DMS79 (cell line): Measurements from ENCODE around the gene SMIM23.
"Not testable (repeated sequence)": the region's sequence is repeated elsewhere in the genome, so short reads cannot be mapped to it uniquely, and the experiment has no call there.

Experiments used
- DNase-seq: peaks from one replicate; lab custom pipeline; 2025; lab: John Stamatoyannopoulos, UW

SMIM23 gene

DNA sequence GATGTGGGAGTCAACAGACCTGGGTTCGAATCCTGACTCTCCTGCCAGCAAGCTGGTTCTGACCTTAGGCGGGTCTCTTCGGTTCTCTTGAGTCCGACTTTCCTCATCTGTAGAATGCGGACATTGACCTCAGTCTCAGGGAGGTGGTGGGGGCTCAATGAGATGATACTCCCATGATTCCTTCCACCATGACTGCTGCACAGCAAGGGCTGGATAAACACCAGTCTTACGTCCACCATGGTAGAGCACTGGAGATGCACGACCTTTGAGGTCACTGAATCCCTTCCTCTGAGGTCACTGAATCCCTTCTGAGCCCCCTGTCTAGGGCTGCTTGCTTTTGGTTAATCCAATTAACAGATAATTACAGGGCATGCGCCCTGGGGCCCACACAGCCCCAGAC is 12.5 kb upstream of the SMIM23 start:
- DNase-seq: no peak

DNA sequence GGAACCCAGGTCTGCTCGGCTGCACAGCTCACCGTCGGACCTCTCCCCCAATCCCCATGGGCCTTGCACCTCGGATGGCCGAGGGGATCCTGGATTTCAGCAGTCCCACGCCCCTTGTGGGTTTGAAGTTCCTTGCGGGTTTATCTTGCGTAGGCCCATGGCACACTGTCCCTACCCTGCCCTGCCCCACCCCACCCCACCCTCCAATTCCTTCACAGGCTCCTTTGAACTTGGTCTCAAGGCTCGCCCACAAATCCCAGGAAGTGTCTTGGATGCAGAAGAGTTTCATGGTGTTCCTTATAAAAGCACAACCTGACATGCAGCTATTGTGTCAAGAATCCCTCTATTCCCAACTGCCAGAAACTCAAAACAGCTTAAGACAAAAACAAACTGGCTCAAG is 11.2 kb upstream of the SMIM23 start:
- DNase-seq: no peak

DNA sequence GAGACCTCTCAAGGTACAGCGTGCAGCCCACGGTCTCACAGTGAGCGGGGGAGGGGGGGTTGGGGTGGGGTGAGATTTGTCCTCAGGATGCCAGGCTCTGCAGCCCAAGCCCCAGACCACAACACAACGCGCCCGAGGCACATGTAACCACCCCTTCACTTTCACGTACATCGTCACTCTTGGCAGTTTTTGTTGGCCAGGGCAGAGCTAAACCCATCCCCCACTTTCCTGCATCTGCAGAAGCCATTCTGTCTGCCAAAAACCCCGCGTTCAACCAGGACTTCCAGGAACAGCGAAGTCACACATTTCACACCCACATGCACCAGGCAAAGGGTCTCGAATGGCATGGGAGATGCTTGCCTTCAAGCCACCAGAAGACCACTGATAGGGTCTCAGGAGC is 9.4 kb upstream of the SMIM23 start:
- no peak for DNase-seq

DNA sequence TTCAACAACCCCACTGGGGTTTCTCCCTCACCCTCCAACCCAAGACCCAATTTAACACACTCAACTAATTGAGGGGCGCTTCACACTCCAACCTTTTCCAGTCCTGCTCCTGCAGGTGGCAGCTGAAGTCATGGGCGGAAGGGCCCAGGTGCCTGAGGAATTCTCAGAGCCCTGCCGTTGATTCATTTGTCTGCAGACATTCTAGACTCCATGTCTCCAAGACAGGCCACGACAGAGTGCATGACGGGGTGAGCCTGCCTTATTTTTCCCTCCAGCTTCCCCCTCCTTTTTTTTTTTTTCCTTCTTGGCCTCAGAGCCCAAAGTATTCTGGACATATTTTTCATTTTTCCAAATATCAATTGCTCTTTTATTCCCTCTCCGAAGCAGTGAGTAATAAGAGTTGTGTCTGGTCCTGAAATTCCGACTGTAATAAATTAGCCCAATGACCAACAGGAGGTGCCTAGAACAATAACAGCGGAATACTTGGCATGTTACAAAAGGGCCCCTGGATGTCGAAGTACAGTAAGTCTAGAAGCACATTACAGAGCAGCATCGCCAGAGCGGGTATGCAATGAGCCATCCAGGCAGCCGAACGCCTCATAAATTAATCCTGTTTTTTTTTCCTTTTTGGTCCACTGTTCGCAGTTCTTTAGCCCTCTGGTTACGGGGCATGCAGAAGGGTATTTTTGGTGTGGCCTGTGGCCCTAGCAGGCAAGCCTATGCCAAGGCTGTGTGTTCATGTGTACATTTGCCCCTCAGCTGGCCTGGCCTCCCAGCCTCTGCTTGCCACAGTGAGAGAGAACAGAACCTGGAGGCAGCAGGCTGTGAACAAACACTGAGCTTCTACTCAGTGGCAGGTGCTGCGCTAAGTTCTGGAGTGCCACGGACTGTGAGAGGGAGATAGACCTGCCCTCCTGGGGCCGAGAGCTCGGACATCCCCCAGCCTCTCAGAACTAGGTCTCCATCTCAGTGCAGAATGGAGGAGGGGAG is 8.6 kb upstream of the SMIM23 start:
- DNase-seq: no peak

DNA sequence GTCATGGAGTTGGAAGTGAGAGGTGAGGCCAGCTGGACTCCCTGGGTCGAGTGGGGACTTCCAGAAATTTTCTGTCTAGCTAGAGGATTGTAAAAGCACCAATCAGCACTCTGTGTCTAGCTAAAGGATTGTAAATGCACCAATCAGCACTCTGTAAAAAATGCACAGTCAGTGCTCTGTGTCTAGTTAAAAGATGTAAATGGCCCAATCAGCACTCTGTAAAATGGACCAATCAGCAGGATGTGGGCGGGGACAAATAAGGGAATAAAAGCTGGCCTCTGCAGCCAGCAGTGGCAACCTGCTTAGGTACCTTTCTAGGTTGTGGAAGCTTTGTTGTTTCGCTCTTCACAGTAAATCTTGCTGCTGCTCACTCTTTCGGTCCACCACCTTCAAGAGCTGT is 3.9 kb upstream of the SMIM23 start:
- not testable (repeated sequence) for DNase-seq

DNA sequence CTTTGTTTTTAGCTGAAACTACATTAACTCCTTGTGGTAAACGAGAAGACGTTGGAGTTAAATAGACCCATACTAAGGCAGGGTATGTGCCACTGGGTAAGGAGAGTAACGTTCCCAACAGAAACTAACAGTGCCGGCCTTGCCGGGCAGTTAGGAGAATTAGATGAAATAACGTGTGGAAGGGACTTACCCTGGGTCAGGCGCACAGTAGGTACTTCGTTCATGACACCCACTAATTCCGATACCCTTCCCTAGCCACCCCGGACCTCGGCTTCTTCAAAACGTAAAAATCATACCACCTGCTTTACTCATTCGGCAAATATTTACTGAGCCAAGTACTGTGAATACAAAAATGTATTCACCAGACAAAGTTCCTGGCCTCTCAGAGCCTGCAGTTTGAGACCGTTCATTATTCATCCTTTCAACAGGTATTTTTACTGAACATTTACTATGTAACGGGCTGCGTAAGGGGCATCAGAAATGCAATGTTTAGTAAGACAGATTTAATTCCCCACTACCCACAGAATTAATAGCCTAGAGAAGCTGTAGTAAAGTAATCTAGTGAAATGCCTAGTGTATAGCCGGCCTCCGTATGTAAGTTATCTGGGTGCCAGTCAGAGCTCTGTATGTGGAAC is 3.2 kb upstream of the SMIM23 start:
- no peak for DNase-seq

DNA sequence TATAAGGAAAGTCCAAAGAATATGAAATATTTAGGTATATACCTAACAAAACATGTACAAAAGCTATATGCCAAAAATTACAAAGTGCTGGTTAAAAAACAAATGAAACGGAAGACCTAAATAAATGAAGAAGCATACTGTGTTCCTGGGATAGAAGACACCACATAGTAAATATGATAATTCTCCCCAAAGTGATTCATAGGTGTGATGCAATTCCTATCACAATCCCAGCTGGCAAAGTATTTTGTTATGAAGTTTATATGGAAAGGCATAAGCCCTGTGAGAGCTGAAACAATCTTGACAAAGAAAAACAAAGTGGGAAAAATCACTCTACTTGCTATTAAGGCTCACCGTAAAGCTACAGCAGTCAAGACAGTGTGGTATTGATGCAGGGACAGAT is 2.6 kb upstream of the SMIM23 start:
- DNase-seq: no peak

DNA sequence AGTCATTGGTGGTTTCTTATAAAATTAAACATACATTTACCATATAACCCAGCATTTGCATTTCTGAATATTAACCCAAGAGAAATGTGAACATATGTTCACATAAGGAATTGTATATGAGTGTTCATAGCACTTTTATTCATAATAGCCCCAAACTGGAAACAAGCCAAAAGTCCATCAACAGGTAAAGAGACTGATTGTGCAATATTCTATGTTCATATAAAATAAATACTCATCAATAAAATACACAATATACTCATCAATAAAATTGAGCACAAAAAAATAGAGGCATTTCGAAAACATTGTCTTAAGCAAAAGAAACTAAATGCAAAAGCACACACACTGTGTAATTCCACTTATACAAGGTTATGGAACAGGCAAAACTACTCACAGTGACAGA is 3.7 kb downstream of the SMIM23 start:
- DNase-seq: no peak

DNA sequence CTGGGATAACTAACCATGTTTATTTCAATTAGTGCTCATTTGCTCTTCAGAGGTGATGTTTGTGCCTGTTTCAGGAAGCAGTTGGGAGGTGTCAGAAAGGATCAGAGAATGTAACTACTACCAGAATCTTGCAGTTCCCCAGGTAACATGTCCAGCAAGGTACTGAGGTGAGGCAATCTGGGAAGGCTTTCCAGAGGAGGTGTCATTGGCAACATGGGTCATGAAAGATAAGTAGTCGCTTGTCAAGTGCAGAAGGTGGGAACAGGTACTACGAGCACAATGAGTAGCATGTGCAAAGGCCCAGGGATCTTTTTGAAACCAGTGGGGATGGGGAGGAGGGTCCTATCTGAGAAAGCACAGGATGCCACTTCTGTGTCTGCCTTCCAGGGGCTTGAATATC is 4.8 kb downstream of the SMIM23 start:
- DNase-seq: no peak

DNA sequence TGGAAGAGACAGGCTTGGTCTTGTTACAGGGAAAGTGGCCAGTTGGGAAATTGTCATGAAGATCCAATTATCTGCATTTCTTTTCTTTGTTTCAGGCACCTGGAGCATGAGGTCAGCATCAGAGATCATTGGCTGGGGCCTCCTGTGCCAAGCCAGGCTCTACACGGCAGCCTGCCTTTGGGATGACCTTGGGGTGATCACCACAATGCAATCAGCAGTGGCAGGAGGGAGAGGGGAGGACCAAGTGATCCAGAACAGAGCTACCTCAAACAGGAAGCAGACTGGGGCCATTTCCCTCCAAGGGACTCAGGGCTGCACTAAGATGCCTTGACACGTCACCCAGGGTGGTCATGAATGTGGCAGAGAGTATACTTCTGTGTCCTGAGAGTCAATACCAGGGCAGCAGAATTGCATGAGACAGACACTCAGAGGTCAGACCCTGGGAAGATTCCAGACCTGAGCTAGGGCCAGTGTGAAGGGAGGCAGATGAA is 8.9 kb downstream of the SMIM23 start:
- no peak for DNase-seq

DNA sequence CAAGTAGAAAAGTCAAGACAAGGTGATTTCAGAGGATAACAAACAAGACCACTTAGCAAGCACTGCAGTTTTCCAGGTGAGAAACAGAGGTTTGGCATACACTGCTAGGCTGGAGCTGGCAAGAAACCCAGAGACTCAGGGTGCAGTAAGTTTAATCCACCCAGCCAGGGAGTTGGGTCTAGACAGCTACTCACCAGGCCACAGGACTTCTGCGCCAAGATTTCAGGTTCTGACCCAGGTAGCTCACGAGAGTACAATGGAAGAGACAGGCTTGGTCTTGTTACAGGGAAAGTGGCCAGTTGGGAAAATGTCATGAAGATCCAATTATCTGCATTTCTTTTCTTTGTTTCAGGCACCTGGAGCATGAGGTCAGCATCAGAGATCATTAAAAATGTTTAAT is 9.8 kb downstream of the SMIM23 start:
- no peak for DNase-seq

DNA sequence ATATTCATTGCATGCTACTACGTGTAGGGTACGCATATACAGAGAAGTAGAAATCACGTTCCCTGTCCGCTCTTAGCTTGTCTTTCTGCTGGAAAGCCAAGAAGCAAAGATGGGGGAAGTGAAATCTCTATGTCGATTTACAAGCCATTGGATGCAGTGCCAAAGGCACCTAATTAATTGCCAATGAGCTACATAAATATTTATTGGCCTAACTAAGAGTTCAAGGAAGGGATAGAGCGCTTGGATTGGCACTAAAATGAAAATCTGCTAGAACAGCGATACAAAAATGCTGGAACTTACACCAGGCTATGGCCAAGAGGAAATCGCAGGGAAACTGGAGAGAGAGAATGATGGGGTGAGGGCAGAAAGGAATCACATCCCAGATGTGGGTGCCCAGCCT is 10.8 kb downstream of the SMIM23 start:
- no peak for DNase-seq

DNA sequence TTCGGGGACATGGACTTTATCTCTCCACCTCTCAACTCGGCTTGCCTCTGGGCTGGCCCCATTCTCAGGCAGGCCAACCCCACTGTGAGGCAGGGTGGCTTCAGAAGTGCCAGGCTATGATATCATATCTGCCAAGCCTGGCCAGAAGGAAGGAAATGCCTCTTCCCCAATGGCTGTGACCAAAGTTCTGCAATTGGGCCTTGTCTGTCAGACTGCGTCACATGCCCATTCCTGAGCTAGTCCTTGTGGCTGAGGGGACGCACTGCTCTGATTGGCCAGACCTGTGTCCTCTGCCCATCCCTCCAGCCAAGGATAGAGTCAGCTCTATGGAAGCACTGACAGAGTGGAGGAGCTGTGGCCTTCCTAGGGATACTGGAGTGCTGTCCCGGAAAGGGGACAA is 11.9 kb downstream of the SMIM23 start:
- no peak for DNase-seq

DNA sequence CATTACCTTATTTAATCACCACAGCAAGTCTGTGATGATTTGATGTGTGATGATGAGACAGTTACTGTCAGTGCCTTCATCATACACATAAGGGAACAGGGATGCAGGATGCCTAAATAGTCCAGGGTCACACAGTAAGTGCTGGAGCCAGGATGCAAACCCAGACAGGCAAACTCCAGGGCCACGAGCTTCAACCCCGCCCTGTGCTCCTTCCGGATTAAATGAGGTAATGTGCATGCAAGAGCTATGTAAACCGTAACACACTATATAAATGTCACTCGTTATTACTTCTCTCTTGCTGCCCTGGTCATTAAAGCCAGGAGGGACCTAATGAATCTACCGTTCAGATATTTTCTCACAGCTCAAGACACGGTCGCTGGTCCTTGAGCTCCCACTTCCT is 12.8 kb downstream of the SMIM23 start:
- DNase-seq: no peak

DNA sequence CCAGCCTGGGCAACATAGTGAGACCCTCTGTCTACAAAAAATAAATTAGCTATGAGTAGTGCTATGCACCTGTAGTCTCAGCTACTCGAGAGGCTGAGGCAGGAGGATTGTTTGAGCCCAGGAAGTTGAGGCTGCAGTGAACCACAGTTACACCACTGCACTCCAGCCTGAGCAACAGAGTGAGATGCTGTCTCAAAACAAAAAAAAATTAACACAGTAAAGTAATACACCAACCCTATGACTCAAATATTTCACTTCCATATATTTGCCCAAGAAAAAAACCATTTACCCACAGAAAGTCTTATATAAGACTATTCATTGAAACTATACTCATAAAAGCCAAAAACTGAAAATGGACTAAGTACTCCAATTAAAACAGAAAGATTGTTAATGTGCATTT is 16.2 kb downstream of the SMIM23 start:
- no peak for DNase-seq

DNA sequence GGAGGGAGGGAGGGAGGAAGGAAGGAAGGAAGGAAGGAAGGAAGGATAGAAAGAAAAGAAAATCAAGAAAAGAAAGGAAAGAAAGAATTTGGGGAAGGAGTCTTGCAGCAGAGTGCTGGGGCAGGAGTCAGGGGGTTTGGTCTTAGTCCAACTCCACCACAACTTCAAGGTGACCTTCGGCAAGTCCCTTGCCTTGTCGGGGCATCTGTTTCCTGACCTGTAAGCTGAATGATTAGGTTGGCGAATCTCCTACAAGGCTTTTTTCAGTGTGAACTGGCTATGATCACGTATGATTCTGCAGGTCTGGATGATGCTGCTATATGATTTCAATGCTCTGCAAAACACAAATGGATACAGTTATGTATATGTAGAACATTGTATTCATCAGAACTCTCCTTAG is 20.1 kb downstream of the SMIM23 start:
- DNase-seq: no peak

DNA sequence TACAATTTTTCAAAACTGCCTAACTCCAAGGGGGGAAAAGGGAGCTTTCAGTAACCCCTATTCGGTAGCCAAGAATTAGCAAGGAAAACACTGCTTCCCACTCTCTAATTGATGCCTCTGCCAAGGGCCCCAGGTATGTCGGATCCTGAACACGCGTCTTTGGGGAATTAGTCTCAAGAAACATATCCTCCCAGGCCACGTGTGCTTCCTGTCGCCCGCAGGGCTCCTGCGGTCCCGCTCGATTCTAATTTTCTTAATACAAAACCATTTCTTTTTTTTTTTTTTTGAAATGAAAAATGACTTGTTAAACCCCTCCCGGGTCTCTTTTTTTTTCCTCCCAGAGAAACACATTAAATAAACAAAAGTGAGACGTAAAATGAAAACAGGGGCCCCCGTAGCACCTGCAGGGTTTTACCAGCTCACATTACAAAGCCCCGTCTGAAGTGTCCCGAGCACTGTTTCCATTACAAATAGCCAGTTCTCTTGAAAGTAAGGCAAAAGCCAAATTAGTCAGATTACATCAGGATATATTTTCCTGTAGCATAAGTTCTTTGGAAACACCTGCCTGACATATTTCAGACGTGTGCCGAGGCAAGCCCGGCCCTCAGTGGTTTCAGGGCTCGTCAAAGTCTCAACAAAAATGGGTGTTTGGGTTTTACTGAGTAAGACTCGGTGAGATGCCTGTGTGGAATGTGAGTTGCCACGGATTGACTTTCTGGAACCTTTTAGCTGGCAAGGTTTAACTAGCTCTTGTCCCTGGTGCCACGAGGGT is 21.5 kb downstream of the SMIM23 start:
- no peak for DNase-seq

DNA sequence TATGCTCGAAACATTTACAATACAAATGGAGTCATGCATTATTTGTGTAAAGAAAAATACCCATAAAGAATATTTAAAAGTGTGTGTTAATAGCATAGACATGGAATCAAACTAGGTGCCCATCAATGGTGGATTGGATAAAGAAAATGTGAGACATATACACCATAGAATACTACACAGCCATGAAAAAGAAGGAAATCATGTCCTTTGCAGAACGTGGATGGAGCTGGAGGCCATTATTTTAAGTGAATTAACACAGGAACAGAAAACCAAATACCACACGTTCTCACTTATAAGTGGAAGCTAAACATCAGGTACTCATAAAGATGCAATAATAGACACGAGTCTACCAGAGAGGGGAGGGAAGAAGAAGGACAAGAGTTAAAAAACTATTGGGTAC is 22.8 kb downstream of the SMIM23 start:
- DNase-seq: no peak

DNA sequence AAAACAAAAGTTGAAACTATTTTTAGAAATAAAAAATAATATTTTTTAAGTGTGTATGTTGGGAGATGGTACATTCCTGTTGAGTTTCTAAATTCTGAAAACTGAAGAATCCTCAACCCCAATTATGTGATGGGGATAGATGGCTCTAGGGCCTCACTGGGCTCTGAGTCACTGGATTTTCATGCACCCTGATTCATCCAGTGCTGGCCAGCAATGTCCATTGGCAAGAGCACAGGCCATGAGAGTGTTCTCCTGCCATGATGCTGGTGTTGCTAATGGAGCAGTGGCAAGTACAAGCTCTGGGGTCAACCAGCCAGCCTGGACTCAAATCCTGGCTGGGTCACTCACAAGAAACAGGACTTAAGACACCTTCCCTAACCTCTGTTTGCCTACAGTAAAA is 23.3 kb downstream of the SMIM23 start:
- DNase-seq: no peak

DNA sequence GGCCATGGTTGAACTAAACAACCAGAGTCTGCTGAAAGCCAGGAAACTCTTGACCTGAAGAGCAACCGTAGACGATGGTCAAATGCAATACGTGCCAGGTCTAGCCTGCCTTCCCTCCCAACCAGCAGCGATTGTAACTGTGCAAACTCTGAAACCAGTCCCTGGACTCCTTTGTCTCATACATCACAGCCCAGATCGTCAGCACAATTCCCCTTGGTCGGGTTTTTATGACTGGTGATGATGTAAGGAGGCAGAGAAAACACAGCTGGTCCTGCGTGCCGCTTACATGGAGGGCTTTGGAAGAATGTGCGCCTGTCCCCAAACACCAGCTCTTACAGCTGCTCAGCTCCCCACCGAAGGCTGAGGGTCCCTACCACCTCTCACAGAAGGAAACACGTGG is 24.6 kb downstream of the SMIM23 start:
- DNase-seq: no peak

DNA sequence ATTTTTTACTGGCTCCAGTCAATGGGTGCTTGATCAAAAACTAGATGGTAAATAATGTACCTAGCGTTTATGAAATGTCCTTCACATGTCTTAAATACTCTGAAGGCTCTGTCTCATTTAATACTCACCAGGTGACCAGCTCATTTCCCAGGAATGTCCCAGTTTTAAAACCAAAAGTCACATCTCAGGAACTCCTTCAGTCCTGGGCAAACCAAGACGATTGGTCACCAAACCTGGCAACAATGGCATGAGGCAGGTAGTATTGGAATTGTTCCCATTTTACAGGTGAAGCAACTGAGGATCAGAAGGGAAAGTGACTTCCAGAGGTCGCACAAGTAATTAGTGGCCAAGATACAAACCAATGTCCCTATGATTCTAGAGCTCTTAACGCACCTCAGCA is 27.7 kb downstream of the SMIM23 start:
- no peak for DNase-seq

DNA sequence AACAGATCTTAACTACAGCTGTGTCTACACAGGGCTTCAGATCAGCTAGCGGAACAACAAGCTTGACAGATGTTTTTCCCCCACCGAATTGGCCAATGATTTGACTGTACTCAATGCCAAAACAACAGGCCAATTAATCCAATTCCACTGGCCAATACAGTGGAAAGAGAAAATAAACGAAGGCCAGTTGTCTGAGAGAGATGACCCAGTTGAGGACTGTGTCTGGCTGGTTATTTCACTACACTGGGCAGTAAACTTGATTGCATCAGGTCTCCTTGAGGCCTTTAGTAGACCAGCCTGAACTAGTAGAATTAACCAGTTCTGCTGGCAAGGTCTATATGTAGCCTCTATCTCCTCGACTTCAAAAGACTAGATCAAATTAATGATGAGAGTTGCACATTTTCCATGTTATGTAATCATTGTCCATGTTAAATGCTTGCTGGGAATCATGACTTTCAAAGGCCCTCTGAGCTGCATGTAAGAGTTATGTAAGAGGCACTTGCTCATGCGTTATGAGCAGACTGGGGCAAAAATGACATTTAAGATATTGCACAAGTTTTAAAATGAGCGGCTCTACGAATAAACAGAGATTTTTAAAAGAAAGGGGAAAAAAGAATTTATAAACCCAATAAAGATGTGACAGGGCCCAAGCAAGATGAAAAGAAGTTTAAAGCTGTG is 28.3 kb downstream of the SMIM23 start:
- no peak for DNase-seq
